ENCODE measurements around the gene OR2C3.
"Not testable (repeated sequence)": the region's sequence is repeated elsewhere in the genome, so short reads cannot be mapped to it uniquely, and the experiment has no call there.

OR2C3 gene

DNA sequence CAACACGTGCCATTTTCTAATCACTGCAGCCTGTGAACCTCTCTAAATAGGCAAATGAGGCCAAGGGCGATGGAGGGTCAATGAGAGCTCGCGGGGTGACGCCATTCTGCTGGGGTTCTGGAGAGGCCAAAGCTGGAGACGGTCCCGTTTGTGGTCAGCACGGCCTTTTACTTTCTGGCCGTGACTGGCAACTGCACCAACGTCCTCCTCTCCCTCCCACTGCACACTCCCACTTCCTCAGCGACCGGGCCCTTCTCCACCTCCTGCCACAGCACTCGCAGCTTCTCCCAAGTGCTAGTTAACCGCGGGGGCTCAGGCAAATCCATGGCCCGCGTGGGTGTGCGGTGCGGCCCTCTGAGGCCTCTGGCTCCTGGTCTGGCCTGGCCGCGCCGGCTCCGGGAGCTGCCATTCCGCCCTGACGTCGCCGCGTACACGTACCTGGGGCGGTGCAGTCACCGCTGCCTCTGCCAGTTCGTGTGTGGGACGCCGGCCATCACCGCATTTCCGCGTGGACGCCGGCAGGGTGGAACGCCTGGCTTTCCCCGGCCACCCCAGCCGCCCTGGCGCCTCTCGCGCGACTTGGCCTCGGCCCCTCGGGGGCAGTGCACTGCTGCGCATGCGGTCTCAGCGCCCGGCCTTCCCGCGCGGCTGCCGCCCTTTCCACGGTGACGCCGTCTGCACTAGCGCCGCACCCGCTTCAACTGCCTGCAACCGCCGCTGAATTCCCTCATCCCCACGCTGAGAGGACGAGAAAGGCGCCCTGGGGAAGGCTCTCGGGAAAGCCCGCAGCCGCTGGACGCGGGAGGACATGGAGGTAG lies 18.2 kb downstream of the OR2C3 start:
- DNase-seq: no peak

DNA sequence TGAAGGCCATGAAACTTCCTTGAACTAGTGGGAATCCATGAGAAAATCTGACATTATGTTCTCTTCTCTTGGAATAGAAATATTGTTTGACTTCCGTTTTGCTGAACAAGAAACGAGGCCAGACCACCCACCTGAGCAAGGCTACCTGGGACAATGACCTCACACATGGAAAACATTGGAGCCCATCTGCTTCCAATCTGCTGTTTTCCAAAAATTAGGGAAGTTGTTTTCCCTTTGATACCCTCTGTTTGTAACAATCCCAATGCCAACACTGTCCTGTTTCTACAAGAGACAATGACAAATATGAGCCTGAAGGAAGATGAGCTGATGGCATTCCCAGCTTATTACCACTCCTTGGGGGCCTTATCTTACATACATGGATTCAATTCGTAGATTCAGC lies 29.4 kb downstream of the OR2C3 start:
- DNase-seq: no peak

DNA sequence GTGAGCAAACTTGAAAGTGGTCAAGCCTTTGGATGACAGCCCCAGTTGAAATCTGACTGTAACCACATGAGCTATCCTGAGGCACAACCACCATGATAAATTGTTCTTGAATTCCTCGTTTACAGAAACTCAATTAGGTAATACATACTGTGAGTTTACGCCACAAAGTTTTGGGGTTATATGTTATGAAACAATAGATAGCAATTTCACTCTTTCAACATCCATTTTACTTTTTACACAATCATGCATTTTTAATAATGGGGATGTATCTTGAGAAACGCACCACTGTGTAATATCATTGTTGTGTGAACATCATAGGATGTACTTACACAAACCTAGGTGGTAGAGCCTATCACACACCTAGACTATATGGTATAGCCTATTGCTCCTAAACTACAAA lies 35.4 kb downstream of the OR2C3 start:
- DNase-seq: no peak

DNA sequence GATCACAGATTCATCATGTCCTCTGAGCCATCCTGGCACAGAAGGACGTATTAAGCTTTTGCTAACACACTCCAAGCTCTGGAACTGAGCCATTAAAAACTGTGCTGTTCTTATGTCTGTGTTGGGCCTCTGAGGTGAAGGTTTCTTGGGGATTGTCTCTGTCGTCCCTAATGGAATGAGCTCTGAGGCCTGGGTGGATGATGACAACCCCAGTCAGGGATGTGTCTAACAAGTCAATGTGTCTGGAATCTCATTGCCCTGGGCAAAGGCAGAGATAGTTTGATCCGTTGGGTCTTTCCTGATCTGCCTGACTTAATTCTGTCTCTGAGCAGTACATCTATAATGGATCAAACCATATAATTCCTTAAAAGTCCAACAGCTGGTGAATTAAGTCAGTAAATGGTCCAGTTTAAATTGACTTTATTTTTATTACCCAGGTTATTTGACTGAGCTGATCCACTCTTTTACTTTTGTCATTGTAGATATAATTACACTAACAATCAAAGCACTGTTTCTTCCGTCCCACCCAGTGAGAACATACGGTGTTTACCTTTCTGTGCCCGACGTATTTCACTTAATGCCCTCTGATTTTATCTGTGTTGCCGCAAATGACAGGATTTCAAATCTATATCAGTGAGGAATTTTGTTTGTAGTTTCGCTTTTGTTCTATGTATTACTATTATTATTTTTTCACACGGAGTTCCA lies 39.5 kb downstream of the OR2C3 start:
- no peak for DNase-seq

DNA sequence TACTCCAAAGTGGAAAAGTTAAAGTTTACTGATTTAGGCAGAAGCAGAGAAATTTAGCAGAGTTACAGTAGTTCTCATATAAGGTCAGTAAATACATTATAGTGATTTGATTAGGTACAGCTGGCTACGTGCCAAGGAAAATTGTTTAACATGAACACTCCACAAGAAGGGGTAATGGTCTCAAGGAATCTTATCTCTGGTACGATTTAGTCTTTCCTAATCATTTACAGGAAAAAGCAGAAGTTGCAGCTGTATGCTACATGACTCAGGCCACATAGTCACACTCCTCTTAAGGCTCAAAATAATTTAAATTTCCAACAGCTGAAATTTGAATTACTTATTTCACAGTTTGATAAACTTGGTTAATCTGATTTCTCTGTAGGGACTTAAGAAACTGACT lies 41.5 kb downstream of the OR2C3 start:
- DNase-seq: no peak

DNA sequence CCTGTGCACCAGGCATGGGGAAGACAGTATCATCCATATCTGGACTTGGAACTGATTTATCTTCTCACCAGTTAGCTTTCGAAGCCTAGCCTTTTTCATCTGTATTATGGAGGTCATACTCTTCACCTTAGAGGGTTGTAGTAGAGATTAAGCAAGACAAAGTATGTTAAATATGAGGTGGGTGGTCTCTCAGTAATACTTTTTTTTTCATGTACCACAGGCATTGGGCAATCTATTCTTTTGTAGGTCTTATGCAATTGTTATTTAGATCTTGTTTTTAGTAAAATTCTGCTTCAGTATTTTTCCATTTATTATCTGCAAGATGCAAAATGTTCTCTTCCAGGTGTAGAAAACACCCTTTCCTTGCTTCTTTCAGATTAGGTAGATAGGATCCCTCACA lies 43.1 kb downstream of the OR2C3 start:
- DNase-seq: no peak

DNA sequence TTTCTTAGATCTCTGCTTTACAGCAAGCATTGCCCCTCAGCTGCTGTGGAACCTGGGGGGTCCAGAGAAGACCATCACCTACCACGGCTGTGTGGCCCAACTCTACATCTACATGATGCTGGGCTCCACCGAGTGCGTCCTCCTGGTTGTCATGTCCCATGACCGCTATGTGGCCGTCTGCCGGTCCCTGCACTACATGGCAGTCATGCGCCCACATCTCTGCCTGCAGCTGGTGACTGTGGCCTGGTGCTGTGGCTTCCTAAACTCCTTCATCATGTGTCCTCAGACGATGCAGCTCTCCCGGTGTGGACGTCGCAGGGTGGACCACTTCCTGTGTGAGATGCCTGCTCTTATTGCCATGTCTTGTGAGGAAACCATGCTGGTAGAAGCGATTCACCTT lies 44.9 kb downstream of the OR2C3 start:
- no peak for DNase-seq

DNA sequence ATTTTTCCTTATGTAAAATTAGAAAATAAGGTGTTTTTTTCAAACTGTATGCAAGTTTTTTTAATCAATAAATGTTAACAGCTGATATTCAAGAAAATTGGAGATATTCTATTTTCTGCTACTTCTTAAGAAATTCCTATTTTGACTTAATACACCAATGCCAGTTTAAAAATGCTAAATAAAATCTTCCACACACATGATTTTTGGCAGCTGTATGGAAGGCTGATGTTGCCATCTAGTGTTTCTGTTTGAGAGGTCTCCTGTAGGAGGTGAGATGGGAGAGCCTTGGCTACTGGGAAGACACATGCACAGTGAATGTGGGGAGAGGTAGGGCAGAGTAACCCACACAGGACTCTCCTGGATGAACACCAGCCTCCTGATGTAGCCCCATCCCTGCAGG lies 49.2 kb downstream of the OR2C3 start:
- no peak for DNase-seq

DNA sequence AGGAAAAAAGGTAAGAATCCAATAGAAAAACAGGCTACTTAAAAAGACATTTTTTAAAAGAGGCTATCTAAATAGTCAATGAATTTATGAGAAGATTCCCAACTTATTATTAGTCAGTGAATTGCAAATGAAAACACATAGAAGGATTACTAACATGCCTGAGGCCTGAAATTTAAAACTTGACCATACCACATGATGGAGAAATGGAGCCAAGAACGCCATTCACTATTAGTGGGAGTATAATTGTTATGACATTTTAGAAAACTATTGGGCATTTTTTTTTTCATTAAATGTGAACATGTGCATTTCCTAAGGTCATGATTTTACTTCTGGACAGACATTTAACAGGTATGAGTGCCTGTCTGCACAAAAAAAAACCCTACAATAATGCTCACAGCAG lies 53.5 kb downstream of the OR2C3 start:
- no peak for DNase-seq

DNA sequence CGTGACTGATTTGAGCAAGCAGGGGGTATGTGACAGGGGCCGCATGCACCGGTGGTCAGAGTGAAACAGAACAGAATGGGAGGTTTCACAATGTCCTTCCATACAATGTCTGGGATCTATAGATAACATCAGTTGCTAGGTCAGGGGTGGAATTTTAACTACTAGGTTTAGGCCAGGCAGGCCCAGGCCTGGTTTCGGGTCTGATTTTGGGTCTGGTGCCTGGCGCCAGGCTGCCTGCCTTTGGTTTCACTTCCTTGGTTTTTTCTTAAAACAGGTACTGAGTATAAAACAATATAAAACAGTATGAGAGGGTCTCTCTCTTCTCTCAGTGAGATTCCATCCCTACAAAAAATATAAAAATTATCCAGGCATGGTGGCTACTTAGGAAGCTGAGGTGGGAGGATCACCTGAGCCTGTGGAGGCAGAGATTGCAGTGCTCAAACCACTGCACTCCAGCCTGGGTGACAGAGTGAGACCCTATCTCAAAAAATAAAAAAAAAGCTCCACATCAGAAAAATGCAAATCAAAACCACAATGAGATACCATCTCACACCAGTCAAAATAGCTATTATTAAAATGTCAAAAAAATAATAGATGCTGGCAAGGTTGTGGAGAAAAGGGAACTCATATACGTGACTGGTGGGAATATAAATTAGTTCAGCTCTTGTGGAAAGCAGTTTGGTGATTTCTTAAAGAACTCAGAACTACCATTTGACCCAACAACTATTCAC lies 59.7 kb downstream of the OR2C3 start:
- not testable (repeated sequence) for DNase-seq

DNA sequence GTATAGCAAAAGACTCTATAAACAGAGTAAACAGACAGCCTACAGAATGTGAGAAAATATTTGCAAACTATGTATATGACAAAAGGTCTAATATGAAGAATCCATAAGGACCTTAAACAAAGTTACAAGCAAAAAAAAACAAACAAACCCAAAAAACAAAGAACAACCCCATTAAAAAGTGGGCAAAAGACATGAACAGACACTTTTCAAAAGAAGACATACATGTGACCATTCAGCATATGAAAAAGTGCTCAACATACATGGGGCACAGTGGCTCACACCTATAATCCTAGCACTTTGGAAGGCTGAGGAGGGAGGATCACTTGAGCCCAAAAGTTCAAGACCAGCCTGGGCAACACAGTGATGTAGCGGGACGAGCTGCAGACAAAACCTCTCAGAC lies 60.4 kb downstream of the OR2C3 start:
- no peak for DNase-seq

Measured in NCI-H1105 (cell line).